GM12872 (cell line): ENCODE results near the gene DPP6.

Experiments used
- TF ChIP-seq, protein P1 (sequence below): IDR thresholded peaks from 3 replicates; pipeline ENCODE4 v1.5.1; 2011; ENCODE audit warnings: low read depth, mild to moderate bottlenecking, low read length, moderate library complexity; ENCODE audit not compliant: insufficient read depth

Gene DPP6

DNA sequence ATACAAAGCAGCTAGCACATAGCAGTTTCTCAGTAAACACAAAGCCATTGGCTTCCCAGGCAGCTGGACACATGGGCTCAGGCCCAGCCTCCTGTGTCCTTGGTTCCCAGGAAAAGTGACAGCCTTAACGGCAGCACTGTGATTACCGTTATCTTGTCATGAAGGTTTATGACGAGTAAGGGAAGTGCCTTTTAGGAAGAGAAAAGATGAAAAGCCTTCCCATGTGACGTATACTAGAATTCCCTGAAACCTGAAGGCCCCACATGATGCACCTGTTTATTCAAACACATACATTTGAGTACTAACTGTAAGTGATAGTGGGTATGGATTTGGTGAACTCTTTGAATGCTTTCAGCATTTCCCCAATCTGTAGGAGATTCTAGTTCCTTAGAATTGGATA is 244.2 kb downstream of the DPP6 start:
- TF ChIP-seq, protein P1, sequence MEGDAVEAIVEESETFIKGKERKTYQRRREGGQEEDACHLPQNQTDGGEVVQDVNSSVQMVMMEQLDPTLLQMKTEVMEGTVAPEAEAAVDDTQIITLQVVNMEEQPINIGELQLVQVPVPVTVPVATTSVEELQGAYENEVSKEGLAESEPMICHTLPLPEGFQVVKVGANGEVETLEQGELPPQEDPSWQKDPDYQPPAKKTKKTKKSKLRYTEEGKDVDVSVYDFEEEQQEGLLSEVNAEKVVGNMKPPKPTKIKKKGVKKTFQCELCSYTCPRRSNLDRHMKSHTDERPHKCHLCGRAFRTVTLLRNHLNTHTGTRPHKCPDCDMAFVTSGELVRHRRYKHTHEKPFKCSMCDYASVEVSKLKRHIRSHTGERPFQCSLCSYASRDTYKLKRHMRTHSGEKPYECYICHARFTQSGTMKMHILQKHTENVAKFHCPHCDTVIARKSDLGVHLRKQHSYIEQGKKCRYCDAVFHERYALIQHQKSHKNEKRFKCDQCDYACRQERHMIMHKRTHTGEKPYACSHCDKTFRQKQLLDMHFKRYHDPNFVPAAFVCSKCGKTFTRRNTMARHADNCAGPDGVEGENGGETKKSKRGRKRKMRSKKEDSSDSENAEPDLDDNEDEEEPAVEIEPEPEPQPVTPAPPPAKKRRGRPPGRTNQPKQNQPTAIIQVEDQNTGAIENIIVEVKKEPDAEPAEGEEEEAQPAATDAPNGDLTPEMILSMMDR, result no peak

DNA sequence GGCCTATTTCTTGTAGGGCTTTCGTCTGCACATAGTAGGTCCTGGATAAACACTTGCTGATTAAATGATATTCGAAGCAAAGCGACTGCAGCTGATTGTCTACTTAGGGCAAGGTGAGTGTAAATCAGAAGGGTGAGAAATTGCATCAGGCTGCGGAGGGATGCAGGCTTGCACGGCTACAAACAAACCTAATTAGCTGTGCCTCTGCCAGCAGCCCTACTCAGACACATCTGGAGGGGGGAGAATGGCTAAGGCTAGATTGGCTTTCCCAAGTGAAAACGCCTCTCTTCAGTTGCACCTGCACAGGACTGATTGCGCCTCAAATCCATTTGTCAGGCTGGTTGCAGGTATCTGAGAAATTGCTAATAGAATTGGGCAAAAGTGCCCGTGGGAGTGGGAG is 247.5 kb downstream of the DPP6 start:
- TF ChIP-seq, protein P1, result no peak

DNA sequence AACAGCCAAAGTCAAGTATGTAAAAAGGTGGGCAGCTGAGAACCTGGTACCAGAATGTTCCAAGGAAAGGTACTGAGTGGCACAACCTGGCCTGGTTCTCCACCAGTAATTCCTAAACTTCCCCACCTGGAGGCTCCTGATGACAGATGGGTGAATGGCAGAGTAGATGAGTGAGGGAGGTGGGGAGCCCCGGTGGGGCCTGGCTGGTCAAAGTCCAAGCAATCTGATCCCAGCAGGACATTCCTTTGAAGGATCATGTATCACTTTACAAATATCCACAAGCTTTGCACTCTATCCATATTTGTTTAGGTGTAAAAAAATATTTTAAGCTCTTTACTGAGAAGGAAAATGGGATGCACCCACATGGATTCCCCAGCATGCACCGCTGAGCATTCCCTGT is 250.2 kb downstream of the DPP6 start:
- TF ChIP-seq, protein P1, result no peak

DNA sequence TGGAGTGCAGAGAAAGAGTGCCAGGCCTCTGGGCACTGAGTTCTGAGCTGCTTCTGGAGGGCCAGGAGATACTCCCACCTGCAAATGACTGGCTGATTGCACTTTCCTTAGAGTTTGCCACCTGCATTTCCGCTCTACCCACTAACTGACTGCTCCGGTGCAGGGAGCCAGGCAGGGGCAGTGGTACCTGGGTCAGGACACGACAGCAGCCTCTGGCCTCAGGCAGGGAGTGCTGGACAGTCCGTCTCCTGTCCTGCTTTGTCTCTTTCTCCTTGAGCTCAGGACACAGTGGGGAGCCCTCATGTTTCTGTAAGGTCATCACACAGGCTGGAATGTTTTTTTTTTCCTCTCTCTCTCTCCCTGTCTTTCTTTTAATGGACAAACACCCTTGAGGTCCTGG is 252.0 kb downstream of the DPP6 start:
- TF ChIP-seq, protein P1, result no peak

DNA sequence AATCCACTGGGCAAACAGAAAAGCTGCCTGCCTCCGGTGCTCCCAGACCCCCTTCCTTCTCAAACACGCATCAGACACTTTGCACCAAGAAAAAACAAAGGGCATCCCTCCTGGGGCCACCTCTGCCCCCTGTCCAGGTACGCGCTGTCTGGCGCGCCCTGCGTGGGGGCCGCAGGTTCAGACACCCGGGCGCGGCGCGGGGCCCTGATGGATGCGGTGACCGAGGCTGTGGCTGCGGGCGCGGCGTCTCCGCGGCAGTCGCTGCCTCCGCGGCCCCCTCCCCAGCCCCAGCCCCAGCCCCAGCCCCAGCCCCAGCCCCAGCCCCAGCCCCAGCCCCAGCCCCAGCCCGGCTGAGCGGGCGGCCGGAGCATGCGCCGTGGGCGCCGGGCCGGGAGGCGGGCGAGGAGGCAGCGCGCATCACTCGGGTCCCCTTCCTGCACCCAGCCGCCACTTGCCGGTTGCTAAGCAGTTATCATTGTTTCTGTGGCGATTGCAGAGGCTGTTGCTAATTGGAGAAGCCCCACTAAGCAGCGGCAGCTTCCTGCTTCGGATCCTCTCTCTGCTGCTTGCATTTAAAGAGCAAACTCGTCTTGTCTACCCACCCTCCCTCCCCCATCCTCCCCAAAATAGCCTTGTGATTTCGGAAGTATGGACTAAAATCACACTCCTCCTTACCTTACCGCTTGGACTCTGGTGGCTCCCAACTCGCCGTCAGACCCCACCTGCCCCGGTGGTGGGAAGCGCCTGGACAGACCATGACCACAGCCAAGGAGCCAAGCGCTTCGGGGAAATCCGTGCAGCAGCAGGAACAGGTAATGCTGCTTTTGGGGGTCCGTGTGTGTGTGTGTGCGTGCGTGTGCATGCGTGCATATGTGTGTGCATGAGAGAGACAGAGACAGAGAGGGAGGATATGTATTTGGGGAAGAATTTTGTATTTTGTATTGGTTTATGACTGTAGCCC is 252.8 kb downstream of the DPP6 start:
- TF ChIP-seq, protein P1, result no peak

DNA sequence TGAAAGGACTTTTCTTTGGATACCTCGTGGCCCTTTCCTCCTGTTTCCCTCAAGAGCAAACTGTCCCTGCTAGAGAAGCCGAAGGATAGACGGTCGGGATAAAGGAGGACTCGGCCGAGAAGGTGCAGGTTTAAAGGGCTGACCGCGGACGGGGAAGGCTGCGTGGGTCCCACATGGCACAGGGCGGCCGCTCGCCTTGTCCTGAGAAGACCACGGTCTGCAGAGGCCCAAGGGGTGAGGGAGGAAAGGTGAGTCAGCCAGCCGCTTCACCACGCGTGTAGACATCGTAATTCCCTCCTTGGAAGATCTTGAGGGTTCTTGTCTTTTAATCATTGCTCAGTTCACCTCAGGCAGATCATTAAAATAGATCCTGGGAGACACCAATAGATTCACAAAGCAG is 253.8 kb downstream of the DPP6 start:
- TF ChIP-seq, protein P1, result no peak

DNA sequence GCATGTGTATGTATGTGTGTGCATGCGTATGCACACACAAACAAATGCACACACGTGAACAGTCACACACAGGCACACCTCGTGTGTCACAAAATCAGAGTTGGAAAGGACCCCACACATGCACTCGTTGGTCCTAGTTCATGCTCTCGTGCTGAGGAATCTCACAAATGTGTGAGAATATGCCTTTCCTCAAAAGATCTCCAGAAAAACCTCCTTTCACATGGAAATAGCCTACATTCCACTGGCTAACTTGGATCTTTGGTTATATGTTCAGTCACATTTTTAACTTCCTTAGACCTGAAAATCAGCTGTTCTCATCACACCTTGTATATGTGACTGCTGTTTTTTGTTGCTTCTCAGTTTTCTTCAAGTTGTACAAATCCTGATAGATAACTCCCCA is 256.7 kb downstream of the DPP6 start:
- TF ChIP-seq, protein P1, result no peak
